HEK293 (cell line): ENCODE measurements around the gene CXCL12.

Source experiments
- CTCF ChIA-PET: fragments of 350-600 bp; formaldehyde crosslinking; extraction: SDS; loops from one replicate; lab custom pipeline; 2021; ENCODE audit warnings: antibody characterized with exemption; lab: Yijun Ruan, JAX
- POLR2A ChIA-PET: fragments of 300-600 bp; formaldehyde crosslinking; extraction: SDS; loops from one replicate; lab custom pipeline; 2020; ENCODE audit warnings: antibody characterized with exemption, inconsistent platforms; lab: Yijun Ruan, JAX
- H3K27ac ChIP-seq: fragments of 200-500 bp; sonication (Bioruptor generic); 2 replicates; pipeline ENCODE4 v1.5.1; 2014; ENCODE audit warnings: low read depth, low read length, control low read depth, inconsistent platforms; ENCODE audit errors: extremely low read depth
- H3K36me3 ChIP-seq, 2 experiments: fragments of 200-500 bp in 1 of 2; sonication (Bioruptor generic) in 1 of 2; 1 replicate in 1 of 2; 2 replicates in 1 of 2; pipeline ENCODE4 v1.5.1; 2014 to 2017; ENCODE audit warnings: inconsistent platforms in 2 of 2, low read length in 2 of 2; ENCODE audit not compliant: control insufficient read depth in 2 of 2, insufficient read depth in 1 of 2
- H3K4me1 ChIP-seq: fragments of 200-500 bp; sonication (Bioruptor generic); 2 replicates; pipeline ENCODE4 v1.5.1; 2014; ENCODE audit warnings: mild to moderate bottlenecking, low read length, inconsistent platforms; ENCODE audit not compliant: control insufficient read depth, insufficient read depth
- H3K4me3 ChIP-seq: 2 replicates; pipeline ENCODE4 v1.5.1; 2011; ENCODE audit warnings: low read depth, mild to moderate bottlenecking, control low read depth, low read length, moderate library complexity
- H3K9me3 ChIP-seq: fragments of 200-500 bp; sonication (Bioruptor generic); 2 replicates; pipeline ENCODE4 v1.5.1; 2014; ENCODE audit warnings: low read depth, low read length, inconsistent platforms; ENCODE audit not compliant: control insufficient read depth, insufficient read depth
- GLIS1 ChIP-seq: fragments of 450-650 bp; formaldehyde crosslinking; IDR thresholded peaks from 2 replicates; pipeline ENCODE4 v1.5.1; 2016; ENCODE audit warnings: missing biosample characterization, missing genetic modification characterization
- IKZF3 ChIP-seq: fragments of 450-650 bp; IDR thresholded peaks from 2 replicates; pipeline ENCODE4 v1.5.0; 2018; ENCODE audit warnings: missing biosample characterization, mild to moderate bottlenecking, missing genetic modification characterization, moderate library complexity
- MYNN ChIP-seq: fragments of 450-650 bp; formaldehyde crosslinking; IDR thresholded peaks from 2 replicates; pipeline ENCODE4 v1.5.1; 2016; ENCODE audit warnings: missing biosample characterization, missing genetic modification characterization, borderline replicate concordance
- OVOL3 ChIP-seq: fragments of 450-650 bp; formaldehyde crosslinking; IDR thresholded peaks from 2 replicates; pipeline ENCODE4 v1.5.1; 2016; ENCODE audit warnings: missing biosample characterization, missing genetic modification characterization
- PRDM1 ChIP-seq: fragments of 450-650 bp; formaldehyde crosslinking; IDR thresholded peaks from 2 replicates; pipeline ENCODE4; 2016; ENCODE audit warnings: missing biosample characterization, missing genetic modification characterization
- PRDM4 ChIP-seq: fragments of 450-650 bp; formaldehyde crosslinking; IDR thresholded peaks from 2 replicates; pipeline ENCODE4 v1.5.1; 2017; ENCODE audit warnings: missing biosample characterization, missing genetic modification characterization
- REPIN1 ChIP-seq: fragments of 450-650 bp; formaldehyde crosslinking; IDR thresholded peaks from 2 replicates; pipeline ENCODE4 v1.5.1; 2017; ENCODE audit warnings: missing biosample characterization, missing genetic modification characterization, low read depth
- SETDB1 ChIP-seq: IDR thresholded peaks from one replicate; pipeline ENCODE4 v1.6.1; 2017; ENCODE audit warnings: mild to moderate bottlenecking, low read length, moderate library complexity, mixed read lengths; ENCODE audit not compliant: insufficient read length
- ZBTB10 ChIP-seq: fragments of 450-650 bp; formaldehyde crosslinking; IDR thresholded peaks from 2 replicates; pipeline ENCODE4 v1.5.1; 2016; ENCODE audit warnings: missing biosample characterization, missing genetic modification characterization
- ZBTB49 ChIP-seq: fragments of 450-650 bp; formaldehyde crosslinking; IDR thresholded peaks from 2 replicates; pipeline ENCODE4 v1.5.1; 2016; ENCODE audit warnings: missing biosample characterization, missing genetic modification characterization, low read depth
- ZBTB6 ChIP-seq: fragments of 450-650 bp; formaldehyde crosslinking; IDR thresholded peaks from 2 replicates; pipeline ENCODE4 v1.5.1; 2017; ENCODE audit warnings: missing biosample characterization, missing genetic modification characterization
- ZIC2 ChIP-seq: fragments of 450-650 bp; formaldehyde crosslinking; IDR thresholded peaks from 2 replicates; pipeline ENCODE4 v1.5.1; 2016; ENCODE audit warnings: missing biosample characterization, missing genetic modification characterization
- ZNF202 ChIP-seq: fragments of 450-650 bp; formaldehyde crosslinking; IDR thresholded peaks from 2 replicates; pipeline ENCODE4 v1.5.1; 2016; ENCODE audit warnings: missing biosample characterization, missing genetic modification characterization, borderline replicate concordance
- ZNF266 ChIP-seq: fragments of 450-650 bp; formaldehyde crosslinking; IDR thresholded peaks from 2 replicates; pipeline ENCODE4 v1.5.1; 2016; ENCODE audit warnings: missing biosample characterization, missing genetic modification characterization, low read depth
- ZNF433 ChIP-seq: fragments of 450-650 bp; formaldehyde crosslinking; IDR thresholded peaks from 2 replicates; pipeline ENCODE4 v1.5.1; 2016; ENCODE audit warnings: missing biosample characterization, missing genetic modification characterization, low read depth
- ZNF600 ChIP-seq: fragments of 450-650 bp; formaldehyde crosslinking; IDR thresholded peaks from 2 replicates; pipeline ENCODE4 v1.5.1; 2016; ENCODE audit warnings: missing biosample characterization, missing genetic modification characterization
- ZNF629 ChIP-seq: fragments of 450-650 bp; formaldehyde crosslinking; IDR thresholded peaks from 2 replicates; pipeline ENCODE4 v1.5.1; 2017; ENCODE audit warnings: missing biosample characterization, missing genetic modification characterization
- ZNF660 ChIP-seq: fragments of 450-650 bp; IDR thresholded peaks from 2 replicates; pipeline ENCODE4 v1.5.1; 2018; ENCODE audit warnings: missing biosample characterization, mild to moderate bottlenecking, missing genetic modification characterization
- ZNF768 ChIP-seq: fragments of 450-650 bp; formaldehyde crosslinking; IDR thresholded peaks from 2 replicates; pipeline ENCODE4 v1.5.1; 2018; ENCODE audit warnings: missing biosample characterization, mild to moderate bottlenecking, missing genetic modification characterization
- ZNF837 ChIP-seq: fragments of 450-650 bp; formaldehyde crosslinking; IDR thresholded peaks from 2 replicates; pipeline ENCODE4 v1.5.1; 2016; ENCODE audit warnings: missing biosample characterization, missing genetic modification characterization

CXCL12 gene

GRCh38 chr10:44330431-44330830 lies 54.5 kb downstream of the CXCL12 start:
- ChIA-PET POLR2A (no interaction called here), CTCF (no interaction called here)
- no peaks in the 10 kb centered on the region for H3K9me3 ChIP-seq
- H3K27ac ChIP-seq: no peak overlapping the region
- H3K36me3 ChIP-seq: no peaks in the 10 kb centered on the region
- H3K4me3 ChIP-seq: no peak overlapping the region
- TF ChIP-seq IKZF3 (no peak), ZNF600 (tag by site-specific recombination) (no peak), ZNF202 (tag by site-specific recombination) (no peak), ZNF660 (tag by site-specific recombination) (no peak), GLIS1 (tag by site-specific recombination) (no peak), ZNF266 (tag by site-specific recombination) (no peak), SETDB1 (no peak), ZBTB6 (tag by site-specific recombination) (no peak), REPIN1 (tag by site-specific recombination) (no peak), ZNF768 (tag by site-specific recombination) (no peak), MYNN (tag by site-specific recombination) (no peak), ZBTB10 (tag by site-specific recombination) (no peak), PRDM1 (tag by site-specific recombination) (no peak), OVOL3 (tag by site-specific recombination) (no peak), ZBTB49 (no peak), ZIC2 (tag by site-specific recombination) (no peak), ZNF837 (tag by site-specific recombination) (no peak), ZNF433 (tag by site-specific recombination) (no peak), ZNF629 (tag by site-specific recombination) (no peak), PRDM4 (no peak)
- H3K4me1 ChIP-seq: peaks cover 13% of the 10 kb centered on the region
